Uterus (tissue), 4 donors: Measurements from ENCODE around the gene TNFRSF18. TPM values are rescaled to one million over a fixed set of nuclear protein-coding genes. Genes with fewer than 3 reads are reported as not detected.

Experiments
- DNase-seq, 2 donors: peaks; one replicate each; pipeline ENCODE4 v3.0.0-alpha.2; 2019 to 2020
- H3K27ac ChIP-seq, 2 donors: fragments of 200-600 bp; sonication (generic); 1 replicate in 1 of 2; 2 replicates in 1 of 2; pipeline ENCODE4 v1.5.1; 2016 to 2018
- H3K27me3 ChIP-seq, 2 donors: fragments of 200-600 bp; sonication (generic); one replicate each; pipeline ENCODE4 v1.5.1; 2018 to 2019; ENCODE audit warnings: control low read depth in 1 of 2
- H3K36me3 ChIP-seq, 2 donors: fragments of 200-600 bp; sonication (generic); one replicate each; pipeline ENCODE4 v1.5.1; 2019; ENCODE audit warnings: control low read depth in 1 of 2
- H3K4me1 ChIP-seq, 2 donors: fragments of 200-600 bp; sonication (generic); one replicate each; pipeline ENCODE4 v1.5.1; 2018 to 2019; ENCODE audit warnings: control low read depth in 1 of 2
- H3K4me3 ChIP-seq, 2 donors: fragments of 200-600 bp; sonication (generic); 1 replicate in 1 of 2; 2 replicates in 1 of 2; pipeline ENCODE4 v1.5.1; 2018 to 2019; ENCODE audit warnings: mild to moderate bottlenecking in 1 of 2
- H3K9me3 ChIP-seq, 2 donors: fragments of 200-600 bp; sonication (generic); one replicate each; pipeline ENCODE4 v1.5.1; 2019; ENCODE audit warnings: control low read depth in 1 of 2
- CTCF ChIP-seq, 4 experiments: fragments of 200-600 bp in 2 of 4; fragments of 450-650 bp in 2 of 4; sonication (generic) in 2 of 4; IDR thresholded peaks; one replicate each; pipeline ENCODE4 v1.5.1; 2016 to 2019; ENCODE audit warnings: antibody characterized with exemption in 4 of 4, mild to moderate bottlenecking in 2 of 4, moderate library complexity in 1 of 4
- POLR2A ChIP-seq, 2 donors: fragments of 450-650 bp; IDR thresholded peaks; one replicate each; pipeline ENCODE4 v1.6.1; 2016; ENCODE audit warnings: antibody characterized with exemption in 2 of 2, mild to moderate bottlenecking in 1 of 2, moderate library complexity in 1 of 2
- intact Hi-C: fragments of 100-400 bp; cut with DNase I; formaldehyde crosslinking; loops from one replicate; pipeline ENCODE4 v1.15.1; 2023; ENCODE audit warnings: low total_unique reads
- total RNA-seq, 4 donors: library from RNA; depleted of rRNA in 3 of 4; stranded (reverse); fragments of >200 nt in 3 of 4; gene quantifications; one replicate each; pipeline versions ENCODE4 v1.1.0 to v1.2.4, GENCODE V29; 2014 to 2023
- donor health status: DM: yes; HTN: yes; CAD: no.

Gene TNFRSF18
- total RNA-seq, 4 donors from 2014 or later = 0.37 to 2.6 TPM; not detected in 2

- Histone ChIP-seq H3K4me3 (no peak overlapping the region), H3K4me1 (no peaks in the 10 kb centered on the region), H3K9me3 (no peaks in the 10 kb centered on the region), H3K36me3 (no peaks in the 10 kb centered on the region), H3K27ac (no peak overlapping the region), H3K27me3 (no peaks in the 10 kb centered on the region)
- TF ChIP-seq CTCF (IDR thresholded peaks at IDR 0.05) = no peak
- TF ChIP-seq POLR2A (IDR thresholded peaks at IDR 0.05) = no peak
- intact Hi-C loops = no loop called here
- DNase-seq = no peak
These were observed 41.5 kb downstream of the TNFRSF18 start for GRCh38 chr1:1164701-1165451.

- Histone ChIP-seq H3K4me1 (no peaks in the 10 kb centered on the region), H3K27ac (no peak overlapping the region), H3K36me3 (no peaks in the 10 kb centered on the region), H3K9me3 (no peaks in the 10 kb centered on the region), H3K27me3 (no peaks in the 10 kb centered on the region), H3K4me3 (no peak overlapping the region)
- TF ChIP-seq CTCF (IDR thresholded peaks at IDR 0.05) (no peak), POLR2A (IDR thresholded peaks at IDR 0.05) (no peak)
- DNase-seq = no peak
- intact Hi-C loops = no loop called here
These were observed 42.1 kb downstream of the TNFRSF18 start for GRCh38 chr1:1164361-1164700.

- Histone ChIP-seq H3K27me3 (no peaks in the 10 kb centered on the region), H3K4me3 (no peak overlapping the region), H3K27ac (no peak overlapping the region), H3K9me3 (no peaks in the 10 kb centered on the region), H3K36me3 (no peaks in the 10 kb centered on the region), H3K4me1 (peaks cover 0 to 1% of the 10 kb centered on the region in 2 donors)
- no peak for DNase-seq
- no peak for TF ChIP-seq CTCF (IDR thresholded peaks at IDR 0.05)
- no peak for TF ChIP-seq POLR2A (IDR thresholded peaks at IDR 0.05)
- intact Hi-C loops = no loop called here
These were observed 42.8 kb downstream of the TNFRSF18 start for GRCh38 chr1:1163538-1164070.

GRCh38 chr1:1162597-1163537 lies 43.5 kb downstream of the TNFRSF18 start:
- H3K36me3 ChIP-seq = no peaks in the 10 kb centered on the region
- intact Hi-C loops = no loop called here
- H3K4me3 ChIP-seq = no peak overlapping the region
- no peak overlapping the region for H3K27ac ChIP-seq
- no peaks in the 10 kb centered on the region for H3K27me3 ChIP-seq
- DNase-seq = no peak
- TF ChIP-seq POLR2A (IDR thresholded peaks at IDR 0.05) (peak in 1 of 2 donors; percentile 59), CTCF (IDR thresholded peaks at IDR 0.05) (no peak)
- H3K9me3 ChIP-seq = no peaks in the 10 kb centered on the region
- H3K4me1 ChIP-seq = peaks cover 0 to 7% of the 10 kb centered on the region in 2 donors

- DNase-seq = no peak
- Histone ChIP-seq H3K9me3 (no peaks in the 10 kb centered on the region), H3K27me3 (no peaks in the 10 kb centered on the region), H3K27ac (no peak overlapping the region), H3K4me1 (peaks cover 0 to 7% of the 10 kb centered on the region in 2 donors), H3K4me3 (no peak overlapping the region), H3K36me3 (no peaks in the 10 kb centered on the region)
- no peak for TF ChIP-seq POLR2A (IDR thresholded peaks at IDR 0.05)
- TF ChIP-seq CTCF (IDR thresholded peaks at IDR 0.05) = no peak
- intact Hi-C loops = no loop called here
These were observed 44.7 kb downstream of the TNFRSF18 start for GRCh38 chr1:1161683-1162079.
